ENCODE measurements around the gene RHBDL3. TPM values are rescaled to one million over a fixed set of nuclear protein-coding genes. Genes with fewer than 3 reads are reported as not detected.
A peak's percentile ranks its signal among the peaks of the same experiment; 100 is the strongest.
"Not testable (repeated sequence)": the region's sequence is repeated elsewhere in the genome, so short reads cannot be mapped to it uniquely, and the experiment has no call there.

The RHBDL3 gene, protein sequence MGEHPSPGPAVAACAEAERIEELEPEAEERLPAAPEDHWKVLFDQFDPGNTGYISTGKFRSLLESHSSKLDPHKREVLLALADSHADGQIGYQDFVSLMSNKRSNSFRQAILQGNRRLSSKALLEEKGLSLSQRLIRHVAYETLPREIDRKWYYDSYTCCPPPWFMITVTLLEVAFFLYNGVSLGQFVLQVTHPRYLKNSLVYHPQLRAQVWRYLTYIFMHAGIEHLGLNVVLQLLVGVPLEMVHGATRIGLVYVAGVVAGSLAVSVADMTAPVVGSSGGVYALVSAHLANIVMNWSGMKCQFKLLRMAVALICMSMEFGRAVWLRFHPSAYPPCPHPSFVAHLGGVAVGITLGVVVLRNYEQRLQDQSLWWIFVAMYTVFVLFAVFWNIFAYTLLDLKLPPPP
- 0.05 TPM in 1 of 2 replicates, not detected in the other for total RNA-seq

- DNase-seq = no peak
These were observed at the start of gene RHBDL3 for GRCh38 chr17:32265192-32265923. RHBDL3 (plus strand) TSS chr17:32265832; CDS start chr17:32266190, 358 bp downstream.

- DNase-seq = no peak
These were observed 43.0 kb upstream of the RHBDL3 start for GRCh38 chr17:32222621-32223020.

DNA sequence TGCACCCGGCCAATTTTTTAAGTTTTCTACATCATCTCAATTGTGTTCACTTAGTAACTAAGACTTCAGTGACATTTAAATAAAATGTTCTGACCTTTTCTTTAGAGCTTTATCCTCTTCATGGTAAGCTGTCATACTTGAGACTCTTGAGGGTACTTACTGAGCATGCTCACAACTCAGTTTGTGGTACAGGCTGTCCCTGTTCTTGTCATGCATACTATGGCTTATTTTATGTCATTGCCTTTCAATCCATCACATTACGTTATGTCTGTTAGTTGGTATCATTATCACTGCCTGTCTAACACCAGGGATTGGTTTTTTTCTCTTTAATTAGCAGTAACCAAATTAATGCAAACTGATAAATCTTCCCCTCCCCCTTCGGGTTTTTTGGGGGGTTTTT lies 41.9 kb upstream of the RHBDL3 start:
- no peak for DNase-seq

GRCh38 chr17:32226886-32227285 lies 38.7 kb upstream of the RHBDL3 start:
- no peak for DNase-seq

- no peak for DNase-seq
These were observed 37.7 kb upstream of the RHBDL3 start for GRCh38 chr17:32227910-32228309.

DNA sequence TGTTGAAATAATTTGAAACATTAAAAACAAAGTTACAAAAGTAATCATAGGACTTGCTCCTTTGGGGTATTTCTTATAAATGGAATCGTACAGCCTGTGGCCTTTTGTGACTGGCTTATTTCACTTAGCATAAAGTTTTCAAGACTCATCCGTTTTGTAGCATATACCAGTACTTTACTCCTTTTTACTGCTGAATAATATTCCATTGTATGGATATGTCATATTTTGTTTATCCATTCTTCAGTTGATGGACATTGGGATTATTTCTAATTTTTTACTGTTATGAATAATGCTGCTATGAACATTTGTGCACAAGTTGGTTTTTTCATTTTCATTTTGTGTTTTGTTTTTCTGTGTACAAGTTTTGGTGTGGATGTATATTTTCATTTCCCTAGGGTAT lies 30.0 kb upstream of the RHBDL3 start:
- no peak for DNase-seq

GRCh38 chr17:32239456-32239855 lies 26.2 kb upstream of the RHBDL3 start:
- no peak for DNase-seq

GRCh38 chr17:32240750-32241149 lies 24.9 kb upstream of the RHBDL3 start:
- no peak for DNase-seq

DNA sequence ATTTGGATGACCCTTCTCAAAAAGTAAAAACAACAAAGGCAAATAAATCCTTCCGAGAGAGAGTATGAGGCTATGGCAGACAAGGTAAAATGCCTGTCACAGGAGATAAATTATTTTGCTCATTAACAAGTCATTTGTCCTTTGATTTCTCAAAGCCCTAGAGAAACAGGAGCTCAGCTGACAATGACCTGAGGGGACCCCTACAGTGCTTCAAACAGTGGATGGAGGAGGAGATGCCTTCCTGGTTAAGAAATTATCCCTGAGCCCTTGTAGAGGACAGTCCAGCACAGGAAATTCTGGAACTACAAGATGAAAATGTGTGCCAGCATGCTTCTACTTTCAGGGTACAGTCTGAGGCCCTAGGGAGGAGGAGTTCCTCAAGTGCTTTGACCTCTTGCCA lies 24.0 kb upstream of the RHBDL3 start:
- no peak for DNase-seq

DNA sequence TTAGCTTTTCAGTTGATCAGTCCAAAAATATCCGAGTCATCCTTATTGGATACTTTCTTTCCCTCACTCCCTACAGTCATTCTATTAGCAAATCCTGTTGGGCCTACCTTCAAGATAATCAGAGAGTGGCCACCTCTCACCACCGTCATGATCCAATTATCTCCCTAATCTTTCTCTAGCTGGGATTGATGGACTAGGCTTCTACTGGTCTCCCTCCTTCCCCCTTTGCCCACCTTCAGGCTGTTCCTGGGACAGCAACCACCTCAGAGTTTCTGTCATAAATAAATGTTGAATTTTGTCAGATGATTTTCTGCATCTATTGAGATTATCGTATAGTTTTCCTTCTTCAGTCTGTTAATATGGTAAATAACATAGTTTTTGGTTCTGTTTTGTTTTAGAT lies 16.2 kb upstream of the RHBDL3 start:
- DNase-seq = no peak

- DNase-seq = peak; percentile 88
These were observed 12.5 kb upstream of the RHBDL3 start for GRCh38 chr17:32253117-32253611.

GRCh38 chr17:32256012-32256700 lies 9.5 kb upstream of the RHBDL3 start:
- no peak for DNase-seq

DNA sequence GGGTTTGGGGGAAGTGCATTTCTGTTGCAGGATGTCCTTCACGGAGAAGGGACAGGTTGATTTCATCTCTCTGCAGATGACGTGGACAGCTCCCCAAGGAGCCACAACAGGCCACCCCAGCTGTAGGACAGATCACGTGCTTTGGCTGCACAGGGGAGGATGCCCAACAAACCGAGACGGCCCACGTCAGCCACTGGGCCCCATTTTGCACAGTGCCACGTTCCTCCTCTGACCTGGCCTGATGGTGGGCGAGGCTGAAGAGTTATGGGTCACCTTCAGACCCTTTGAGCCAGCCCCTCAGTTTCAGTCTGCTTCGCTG lies 9.0 kb upstream of the RHBDL3 start:
- no peak for DNase-seq

GRCh38 chr17:32258383-32259140 lies 7.1 kb upstream of the RHBDL3 start:
- DNase-seq = no peak

DNA sequence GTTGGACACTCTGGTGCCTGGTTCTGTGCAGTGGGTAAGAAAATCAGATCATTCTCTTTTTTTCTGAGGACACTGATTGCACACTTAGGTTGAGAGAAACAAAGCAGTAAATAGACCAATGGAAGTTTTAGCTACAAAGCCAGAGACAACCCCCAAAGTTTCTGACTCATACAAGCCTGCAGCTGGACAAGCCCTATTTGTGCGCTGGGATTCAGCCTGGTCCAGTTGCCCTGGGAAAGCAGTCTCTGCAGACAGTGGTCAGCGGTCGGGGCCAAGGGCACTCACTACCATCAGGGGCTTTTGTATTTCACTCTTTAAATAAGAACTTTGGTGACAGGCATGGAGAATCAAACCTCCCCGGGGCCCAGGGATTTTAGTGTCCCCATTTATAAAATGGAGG lies 6.0 kb upstream of the RHBDL3 start:
- DNase-seq = peak; percentile 40

DNA sequence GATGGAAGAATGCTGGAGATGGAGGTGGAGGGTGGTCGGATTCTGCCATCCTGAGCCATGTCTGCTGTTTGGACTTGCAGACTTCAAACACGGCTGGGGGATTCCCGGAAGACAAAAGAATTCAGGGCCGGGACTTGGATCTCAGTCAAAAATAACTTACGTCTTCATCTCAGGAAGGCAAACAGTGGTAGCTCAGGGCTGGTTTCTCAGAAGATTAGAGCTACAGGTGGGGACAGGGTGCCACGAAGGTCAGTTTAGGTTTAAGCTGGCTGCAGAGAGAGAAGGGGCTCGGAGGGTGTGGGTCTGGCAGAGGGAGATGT lies 4.3 kb upstream of the RHBDL3 start:
- DNase-seq = peak; percentile 38

DNA sequence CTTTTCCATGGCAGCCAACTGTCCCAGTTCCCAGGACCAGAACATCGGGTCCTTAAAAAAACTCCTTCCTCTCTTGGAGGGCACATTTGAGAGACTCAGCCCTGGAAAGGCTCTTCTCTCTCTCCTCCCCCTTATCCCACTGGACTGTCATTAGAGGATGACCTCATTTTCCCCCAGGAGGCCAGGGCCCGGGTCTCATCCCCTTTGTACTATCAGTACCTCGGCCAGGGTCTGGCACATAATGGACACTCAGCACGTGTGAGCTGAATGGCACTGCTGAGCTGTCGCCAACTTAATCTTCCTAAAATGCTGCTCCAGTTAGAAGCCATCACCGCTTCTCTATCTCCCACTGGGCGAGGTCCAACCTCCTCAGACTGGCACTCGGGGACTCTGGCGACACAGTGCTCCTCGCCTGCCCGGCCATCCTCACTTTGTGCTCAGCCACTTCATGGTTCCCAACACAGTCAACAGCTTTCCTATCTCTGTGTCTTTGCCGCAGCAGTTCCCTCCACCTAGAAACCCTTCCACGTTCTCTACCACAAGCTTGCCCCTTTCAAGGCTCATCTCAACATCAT lies 3.6 kb upstream of the RHBDL3 start:
- DNase-seq = no peak

GRCh38 chr17:32263515-32263914 lies 2.1 kb upstream of the RHBDL3 start:
- DNase-seq = not testable (repeated sequence)

DNA sequence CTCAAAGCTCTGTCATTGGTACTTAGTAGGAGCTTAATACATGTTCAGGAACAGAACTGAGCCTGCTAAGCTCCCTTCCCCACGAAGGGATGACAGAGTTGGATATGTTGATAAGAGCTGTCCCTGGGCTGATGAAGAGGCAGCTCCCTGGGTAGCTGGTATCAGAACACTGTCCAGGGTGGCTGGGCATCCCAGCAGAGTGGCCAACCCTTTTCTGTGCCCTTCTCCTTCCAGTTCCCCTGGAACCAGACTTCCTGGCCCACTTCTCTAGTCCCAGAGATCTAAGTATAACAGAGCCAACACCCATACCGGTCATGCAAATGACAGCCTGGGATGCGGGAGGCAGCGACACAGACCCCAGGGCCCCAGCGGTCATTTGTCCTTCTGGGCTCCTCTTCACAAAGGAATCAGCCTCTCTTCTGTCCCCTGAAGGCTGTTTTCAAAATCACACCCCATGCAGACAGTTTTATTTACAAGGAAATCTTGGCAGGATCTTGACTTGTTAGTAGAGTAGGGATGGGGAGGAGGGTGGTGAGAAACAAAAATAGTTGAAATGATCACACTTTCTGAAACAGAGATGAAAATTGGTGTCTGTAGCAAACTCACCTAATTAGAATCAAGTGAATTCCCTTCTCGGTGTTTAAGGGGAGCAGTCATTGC lies 1.4 kb upstream of the RHBDL3 start:
- peak; percentile 20 for DNase-seq

- no peak for DNase-seq
These were observed 825 bp upstream of the RHBDL3 start for GRCh38 chr17:32264823-32265191.

DNA sequence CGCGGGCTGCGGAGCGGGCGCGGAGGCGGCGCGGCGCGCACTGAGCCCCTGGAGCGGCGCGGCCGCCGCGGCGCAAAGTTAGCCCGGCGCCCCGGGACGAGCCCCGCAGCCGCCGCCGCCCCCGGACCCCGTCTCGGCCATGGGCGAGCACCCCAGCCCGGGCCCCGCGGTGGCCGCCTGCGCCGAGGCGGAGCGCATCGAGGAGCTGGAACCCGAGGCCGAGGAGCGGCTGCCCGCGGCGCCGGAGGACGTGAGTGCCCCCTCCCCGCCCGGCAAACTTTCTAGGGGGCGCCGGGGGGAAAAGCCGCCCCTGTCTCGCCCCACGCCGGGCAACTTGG lies 388 bp downstream of the RHBDL3 start:
- no peak for DNase-seq

All from dermis blood vessel endothelial cell (primary cell).